Stimulated activated CD4-positive, alpha-beta T cell treated with anti-CD3 and anti-CD28 coated beads, Interleukin-4, amount 100 ng/mL, for 24 hours (primary cell): ENCODE data around the gene CTU2.

ENCODE experiments used
- DNase-seq: peaks from one replicate; pipeline ENCODE4 v3.0.0-alpha.2; 2020

Gene CTU2

DNA sequence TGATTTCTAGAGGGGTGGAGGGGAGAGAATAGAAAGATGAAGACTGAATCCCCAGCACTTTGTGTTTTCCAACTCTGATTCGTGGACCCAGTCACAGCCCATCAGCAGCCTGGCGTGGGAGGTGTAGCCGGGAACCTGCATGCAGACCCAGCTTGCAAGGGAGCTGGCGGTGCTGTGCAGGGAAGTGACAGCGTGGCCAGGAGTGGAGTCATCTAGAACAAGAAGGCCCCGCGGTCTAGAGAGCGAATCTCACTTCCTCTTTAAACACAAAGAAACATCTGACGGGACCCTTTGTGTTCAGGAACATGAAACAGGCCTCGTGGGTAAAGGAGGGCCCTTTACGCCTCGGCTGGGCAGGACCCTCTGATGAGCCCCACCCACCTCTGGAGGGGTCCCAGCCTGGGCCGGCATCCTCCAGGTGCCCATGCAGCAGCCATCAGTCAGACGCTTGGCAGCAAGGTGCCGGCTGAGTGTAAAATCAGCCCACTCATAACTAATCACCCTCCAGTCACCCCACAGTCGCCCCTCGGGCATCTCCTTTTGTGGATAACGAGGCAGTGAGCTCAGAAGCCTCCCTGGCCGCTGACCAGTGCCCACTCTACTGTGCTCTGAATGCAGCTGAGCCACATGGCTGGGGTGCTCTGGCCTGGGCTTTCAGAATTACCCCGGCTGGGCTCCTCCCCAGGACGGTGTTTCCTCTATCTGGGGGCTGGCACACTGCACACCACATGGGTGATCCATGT lies 24.4 kb upstream of the CTU2 start:
- peak; percentile 77 for DNase-seq

- DNase-seq, result no peak
Measured at GRCh38 chr16:88684569-88685155, 21.6 kb upstream of the CTU2 start.

- peak; percentile 68 for DNase-seq
Measured at GRCh38 chr16:88685156-88686061, 20.9 kb upstream of the CTU2 start.

DNA sequence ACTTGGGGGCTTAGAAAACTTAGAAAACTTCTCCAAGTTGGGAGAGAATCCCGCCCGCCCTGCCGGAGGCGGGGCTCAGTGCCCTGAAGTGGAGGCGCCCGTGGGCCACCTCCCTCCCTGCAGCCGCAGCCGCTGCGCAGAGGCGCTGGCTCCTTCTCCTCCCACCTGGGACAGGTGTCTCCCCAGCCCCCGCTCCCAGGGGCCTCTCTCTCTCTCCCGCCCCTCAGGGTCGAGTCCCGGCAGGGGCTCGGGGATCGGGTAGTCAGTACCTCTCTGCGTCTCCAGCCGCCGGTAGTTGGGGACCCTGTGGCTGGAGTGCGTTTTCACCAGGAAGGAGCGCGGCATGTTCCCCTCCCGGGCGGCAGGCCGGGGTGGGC lies 20.3 kb upstream of the CTU2 start:
- DNase-seq, result peak; percentile 28

- peak; percentile 85 for DNase-seq
Measured at GRCh38 chr16:88686439-88687253, 19.7 kb upstream of the CTU2 start, which contains the start of gene SNAI3. TSS of gene SNAI3 (minus strand) at chr16:88686507. CDS start at chr16:88686406, 101 bp downstream.

- no peak for DNase-seq
Measured at GRCh38 chr16:88687254-88687576, 19.1 kb upstream of the CTU2 start.

- no peak for DNase-seq
Measured at GRCh38 chr16:88687676-88688012, 18.7 kb upstream of the CTU2 start.

DNA sequence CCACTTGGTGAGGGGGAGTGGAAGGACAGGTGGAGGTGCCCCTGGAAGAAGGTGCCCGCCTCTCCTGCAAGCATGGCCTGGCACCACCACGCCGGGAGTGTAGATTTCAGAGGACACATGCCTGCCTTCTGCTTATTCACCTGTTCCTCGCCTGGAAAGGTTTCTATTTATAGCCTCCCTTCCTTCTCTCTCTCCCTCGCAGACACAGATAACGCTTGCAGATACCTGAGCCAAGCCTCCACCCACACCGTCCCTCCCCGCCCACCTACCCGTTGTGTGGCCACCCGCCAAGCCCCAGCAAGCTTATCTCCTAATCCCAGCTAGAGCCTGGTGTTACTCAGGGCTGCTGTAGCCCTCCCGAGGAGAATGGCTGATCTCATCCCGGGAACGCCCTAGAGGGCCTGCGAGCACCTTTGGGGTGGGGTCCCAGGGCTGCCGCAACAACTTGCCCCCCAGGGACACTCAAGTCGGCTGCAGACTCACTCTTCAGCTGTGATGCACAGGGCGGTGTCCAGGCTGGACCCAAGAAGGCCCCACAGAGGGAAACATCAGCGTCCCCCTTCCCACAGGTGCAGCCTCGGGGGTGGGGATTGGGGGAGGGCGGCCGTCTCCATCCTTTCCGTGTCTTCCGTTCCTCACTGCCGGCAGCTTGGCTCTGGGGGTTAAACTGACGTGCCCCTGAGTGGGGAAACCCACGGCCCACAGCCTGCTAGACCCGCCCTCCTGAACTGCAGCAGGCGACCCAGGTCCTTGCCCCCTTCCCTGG lies 18.1 kb upstream of the CTU2 start:
- no peak for DNase-seq

DNA sequence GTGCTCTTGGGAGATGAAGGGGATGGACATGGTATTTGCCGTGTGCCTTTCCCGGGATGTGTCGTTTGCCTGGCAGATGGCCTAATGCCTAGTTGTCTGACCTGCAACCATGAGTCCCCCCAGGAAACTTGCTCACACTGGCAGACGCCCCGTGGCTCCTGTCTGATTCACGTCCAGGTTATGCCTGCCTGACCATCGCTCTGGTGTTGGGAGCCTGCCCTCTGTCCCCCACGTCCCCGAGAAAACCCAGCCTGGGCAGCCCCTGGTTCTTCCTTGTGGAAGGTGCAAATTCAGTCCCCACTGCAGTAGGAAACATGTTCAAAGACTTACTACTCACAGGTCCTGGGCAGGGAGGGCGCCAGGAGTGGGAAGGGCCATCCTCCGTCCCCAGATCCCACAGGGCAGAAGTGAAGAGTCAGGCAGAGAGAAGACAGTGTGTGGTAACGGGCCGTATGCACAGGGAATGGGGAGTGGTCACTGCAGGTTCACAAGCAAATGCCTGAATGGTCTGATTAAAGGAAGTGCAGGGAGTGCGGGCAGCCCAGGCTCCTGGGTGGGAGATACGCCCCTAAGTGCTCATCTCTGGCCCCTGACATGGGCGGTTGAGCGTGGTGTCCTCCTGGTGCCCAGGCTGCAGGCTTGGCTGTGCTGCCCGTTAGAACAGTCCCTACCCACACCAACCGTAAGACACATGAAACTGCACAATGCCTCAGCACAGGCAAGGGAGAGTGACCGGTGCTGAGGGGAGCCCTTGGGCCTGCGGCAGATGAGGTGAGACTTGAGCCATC lies 15.8 kb upstream of the CTU2 start:
- DNase-seq, result no peak

DNA sequence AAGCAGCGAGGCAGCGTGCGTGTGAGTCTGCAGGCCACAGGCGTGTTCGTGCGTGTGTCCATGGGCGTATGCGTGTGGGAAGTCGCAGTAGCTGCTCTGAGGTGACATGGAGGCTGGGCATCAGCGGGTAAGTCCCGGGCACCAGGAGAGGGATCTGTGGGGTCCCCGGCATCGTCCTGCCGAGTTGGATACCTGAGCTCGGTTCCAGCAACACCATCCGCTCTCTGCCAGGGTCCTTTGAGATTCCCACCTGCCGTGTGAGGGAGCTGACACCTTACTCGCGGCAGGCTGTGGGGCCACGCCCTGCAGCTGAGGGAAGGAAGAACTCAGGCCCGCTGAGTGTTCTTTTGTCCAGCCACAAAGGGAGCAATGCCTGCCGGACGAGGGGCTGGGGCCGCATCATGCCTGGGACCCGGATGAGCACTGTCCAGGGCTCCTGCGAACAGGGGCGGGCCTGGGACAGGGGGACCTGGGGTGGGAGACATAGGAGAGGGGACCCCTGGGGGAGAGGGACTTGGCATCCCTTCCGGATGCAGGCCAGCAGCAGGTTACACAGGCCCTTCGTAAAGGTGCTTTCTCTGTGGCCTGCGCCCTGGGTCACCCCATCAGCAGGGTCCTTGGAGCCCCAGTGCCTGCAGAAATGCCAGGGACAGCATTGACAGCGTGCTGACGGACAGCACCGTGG lies 15.0 kb upstream of the CTU2 start:
- DNase-seq, result no peak

GRCh38 chr16:88691924-88692560 lies 14.3 kb upstream of the CTU2 start:
- no peak for DNase-seq

DNA sequence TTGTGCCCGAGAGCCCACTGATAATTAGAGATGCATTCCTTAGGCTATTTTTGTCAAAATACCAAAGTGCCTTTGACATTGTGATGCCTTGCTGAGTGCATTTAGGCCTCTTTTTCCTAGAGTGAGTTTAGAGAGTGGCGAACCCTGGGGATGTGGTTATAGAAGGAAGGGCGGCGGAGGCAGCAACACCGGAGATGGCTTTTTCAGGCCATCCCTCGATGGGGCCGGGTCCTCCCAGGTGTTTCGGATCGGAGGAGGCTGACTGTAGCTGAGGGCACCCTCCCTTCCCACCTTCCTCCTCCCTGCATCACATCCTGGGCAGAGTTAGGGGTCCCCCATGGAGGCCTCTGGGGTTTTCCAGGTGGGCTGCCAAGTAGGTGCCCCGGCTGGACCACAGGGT lies 13.4 kb upstream of the CTU2 start:
- no peak for DNase-seq

DNA sequence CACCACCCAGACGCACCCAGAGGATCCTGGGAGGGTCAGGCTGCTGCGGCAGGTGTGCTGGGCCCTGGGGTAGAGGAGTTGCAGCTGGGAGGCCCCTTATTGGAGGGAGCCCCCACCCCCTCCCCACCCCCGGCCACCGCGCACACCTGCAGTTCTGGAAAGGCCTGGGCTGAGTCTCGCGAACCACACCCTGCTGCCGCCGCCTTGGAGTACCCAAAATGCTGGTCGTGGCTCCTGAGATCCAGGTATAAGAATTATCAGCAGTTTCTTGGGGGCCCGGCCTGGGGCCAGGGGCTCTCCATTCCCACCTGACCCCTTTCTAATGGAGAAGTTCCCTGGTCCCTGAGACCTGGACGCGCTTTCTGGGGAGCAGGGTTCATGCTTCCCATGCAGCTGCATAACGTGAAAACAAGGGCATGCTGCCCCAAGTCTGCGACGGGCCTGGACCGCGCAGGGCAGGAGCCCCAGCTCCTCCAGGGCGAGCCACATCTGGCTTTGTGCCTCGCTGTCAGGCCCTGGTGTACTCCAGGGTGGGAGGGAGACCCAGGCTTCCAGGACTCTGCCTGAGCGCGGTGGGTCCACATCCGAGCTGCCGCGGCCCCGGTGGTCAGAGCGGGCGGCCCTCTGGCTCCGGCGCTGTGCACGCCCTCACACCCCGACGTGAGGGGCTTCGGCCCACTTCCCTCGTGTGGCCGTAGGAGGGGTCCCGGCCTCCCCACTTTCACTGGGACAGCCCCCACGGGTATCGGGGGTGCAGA lies 12.7 kb upstream of the CTU2 start:
- DNase-seq, result no peak

GRCh38 chr16:88694221-88695087 lies 11.8 kb upstream of the CTU2 start:
- DNase-seq, result no peak

DNA sequence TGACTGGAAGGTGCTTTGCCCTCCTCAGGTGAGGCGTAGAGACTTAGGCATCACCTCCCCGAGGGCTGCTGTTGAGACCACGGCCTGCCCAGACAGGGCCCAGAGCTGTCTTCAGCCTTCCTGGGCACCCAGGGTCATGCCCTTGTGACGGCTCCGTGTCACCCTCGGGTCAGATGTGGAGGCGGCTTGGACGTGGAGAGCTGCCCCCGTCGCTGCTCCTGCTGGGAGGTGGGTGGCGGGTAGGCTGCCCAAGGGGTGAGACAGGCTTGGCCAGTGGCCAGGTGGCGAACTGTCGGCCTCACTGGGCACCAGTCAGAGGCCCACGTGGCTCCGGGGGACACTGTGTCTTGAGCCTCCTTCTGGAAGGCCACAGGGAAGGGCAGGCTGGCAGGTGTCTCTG lies 11.1 kb upstream of the CTU2 start:
- no peak for DNase-seq

DNA sequence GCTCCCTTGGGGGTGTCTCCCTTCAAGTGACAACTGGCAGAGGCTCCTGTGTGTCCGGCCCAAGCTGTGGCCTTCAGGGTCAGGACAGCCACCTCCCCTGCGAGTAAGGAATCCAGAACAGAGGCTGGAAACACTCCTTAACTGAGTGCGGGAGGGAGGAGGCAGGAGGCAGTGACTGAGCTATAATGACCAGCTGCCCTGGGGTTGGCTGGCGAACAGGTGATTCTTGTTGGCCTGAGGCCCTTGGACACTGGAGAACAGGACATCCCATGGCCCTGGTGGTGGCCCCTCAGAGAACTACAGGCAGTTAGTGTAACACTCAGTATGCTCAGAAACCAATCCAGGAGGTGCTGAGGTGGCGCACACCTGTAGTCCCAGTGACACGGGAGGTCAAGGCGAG lies 10.6 kb upstream of the CTU2 start:
- no peak for DNase-seq

GRCh38 chr16:88696441-88696840 lies 9.9 kb upstream of the CTU2 start:
- DNase-seq, result no peak

- no peak for DNase-seq
Measured at GRCh38 chr16:88697116-88697830, 9.0 kb upstream of the CTU2 start.
